WTC11 (cell line): ENCODE measurements around the gene CTTNBP2.

Experiments
- ATF6 ChIP-seq: sonication (generic); formaldehyde crosslinking; IDR thresholded peaks from 2 replicates; pipeline ENCODE4 v1.8.1; 2023; ENCODE audit warnings: mild to moderate bottlenecking, missing genetic modification reagents
- CREB1 ChIP-seq: sonication (generic); formaldehyde crosslinking; IDR thresholded peaks from 2 replicates; pipeline ENCODE4 v1.8.0; 2023; ENCODE audit warnings: mild to moderate bottlenecking, missing genetic modification reagents
- CTCF ChIP-seq: fragments of 200-600 bp; IDR thresholded peaks from 2 replicates; pipeline ENCODE4 v1.8.0; 2022; ENCODE audit warnings: antibody characterized with exemption
- E2F5 ChIP-seq: sonication (generic); formaldehyde crosslinking; IDR thresholded peaks from 2 replicates; pipeline ENCODE4 v1.8.1; 2022; ENCODE audit warnings: mild to moderate bottlenecking, moderate library complexity, missing genetic modification reagents
- IRF2 ChIP-seq: sonication (generic); formaldehyde crosslinking; IDR thresholded peaks from 2 replicates; pipeline ENCODE4 v1.8.0; 2022; ENCODE audit warnings: low read depth, missing genetic modification reagents, borderline replicate concordance
- TCF7 ChIP-seq: sonication (generic); formaldehyde crosslinking; IDR thresholded peaks from 2 replicates; pipeline ENCODE4 v1.8.0; 2022; ENCODE audit warnings: mild to moderate bottlenecking, low read depth, missing genetic modification reagents, moderate library complexity
- ZNF317 ChIP-seq: sonication (generic); formaldehyde crosslinking; IDR thresholded peaks from 2 replicates; pipeline ENCODE4 v1.8.1; 2023; ENCODE audit warnings: low read depth, mild to moderate bottlenecking, moderate library complexity, missing genetic modification reagents, borderline replicate concordance

- TF ChIP-seq CREB1 (CRISPR knock-in tag) = no peak
- TF ChIP-seq E2F5 (CRISPR knock-in tag) = no peak
- TF ChIP-seq ZNF317 (CRISPR knock-in tag) = no peak
- no peak for TF ChIP-seq IRF2
- TF ChIP-seq ATF6 (CRISPR knock-in tag) = no peak
- TF ChIP-seq CTCF = no peak
- TF ChIP-seq TCF7 = no peak
Measured at GRCh38 chr7:117888627-117889026, 15.4 kb upstream of the CTTNBP2 start.
